Cerebellar nuclear complex (tissue), 1 donor: ENCODE measurements around the gene SORD.
"Not testable (repeated sequence)": the region's sequence is repeated elsewhere in the genome, so short reads cannot be mapped to it uniquely, and the experiment has no call there.

ENCODE experiments used
- DNase-seq, 2 experiments: peaks; one replicate each; lab custom pipeline; 2025; lab: John Stamatoyannopoulos, UW

Gene SORD

DNA sequence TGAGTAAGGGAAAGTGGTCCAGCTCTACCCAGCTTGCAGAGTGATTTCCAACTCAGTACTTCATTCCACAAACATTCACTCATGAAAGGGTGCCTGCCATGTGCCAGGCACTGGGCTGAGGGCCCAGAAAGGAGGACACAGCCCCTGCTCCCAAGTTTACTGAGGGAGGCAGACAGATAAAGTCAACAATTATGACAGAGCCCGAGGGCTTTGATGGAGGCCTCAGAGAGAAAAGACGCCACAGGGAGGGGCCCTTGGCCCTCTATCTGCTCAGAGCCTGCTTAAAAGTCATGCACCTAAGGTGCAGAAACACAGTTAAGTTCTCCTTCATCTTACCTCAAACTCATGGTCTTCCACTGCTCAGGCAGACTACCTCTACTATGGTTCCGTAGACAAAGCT is 1.7 kb downstream of the SORD start:
- not testable (repeated sequence) for DNase-seq

DNA sequence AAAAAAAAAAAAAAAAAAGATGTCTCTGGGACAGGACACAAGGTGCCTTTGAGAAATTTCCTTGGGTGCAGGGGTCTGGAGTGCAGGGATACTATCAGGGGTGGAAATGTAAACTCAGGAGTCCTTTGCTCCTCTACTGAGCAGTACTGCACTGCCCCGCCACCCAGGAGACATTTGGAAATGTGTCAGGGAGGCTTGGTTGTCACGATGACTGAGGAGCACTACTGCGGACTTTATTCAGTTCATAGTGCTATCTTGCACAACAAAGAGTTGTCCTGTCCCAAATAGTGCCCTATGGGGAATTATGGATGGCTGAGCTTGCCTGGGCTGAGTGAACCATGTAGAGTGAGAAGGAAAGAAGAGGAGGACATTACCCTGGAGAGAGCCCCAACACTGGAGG is 2.6 kb downstream of the SORD start:
- DNase-seq: not testable (repeated sequence)

DNA sequence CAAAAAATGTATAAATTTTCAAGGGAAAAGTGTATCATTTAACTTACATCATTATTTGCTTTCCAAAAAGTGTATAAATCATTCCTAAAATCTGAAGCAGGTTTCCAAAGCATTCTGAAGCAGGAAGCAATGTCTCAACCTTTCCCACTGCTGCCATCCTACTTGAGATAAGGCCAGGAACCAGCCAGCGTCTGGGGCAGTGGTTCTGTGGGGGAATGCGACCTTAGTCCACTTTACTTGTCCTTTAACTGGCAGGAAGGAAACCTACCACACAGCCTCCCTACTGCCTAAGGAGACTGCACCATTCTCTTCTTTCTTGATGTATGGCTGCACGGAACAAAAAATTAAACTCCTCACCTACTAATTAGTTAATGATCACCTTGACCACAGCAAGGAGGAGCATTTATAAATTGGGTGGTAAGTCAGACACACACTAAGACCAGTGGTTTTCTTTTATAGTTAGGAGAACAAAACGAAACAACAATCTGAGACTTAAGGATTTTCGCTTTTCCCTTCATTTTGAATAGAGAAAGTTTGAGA is 3.7 kb downstream of the SORD start:
- no peak for DNase-seq

DNA sequence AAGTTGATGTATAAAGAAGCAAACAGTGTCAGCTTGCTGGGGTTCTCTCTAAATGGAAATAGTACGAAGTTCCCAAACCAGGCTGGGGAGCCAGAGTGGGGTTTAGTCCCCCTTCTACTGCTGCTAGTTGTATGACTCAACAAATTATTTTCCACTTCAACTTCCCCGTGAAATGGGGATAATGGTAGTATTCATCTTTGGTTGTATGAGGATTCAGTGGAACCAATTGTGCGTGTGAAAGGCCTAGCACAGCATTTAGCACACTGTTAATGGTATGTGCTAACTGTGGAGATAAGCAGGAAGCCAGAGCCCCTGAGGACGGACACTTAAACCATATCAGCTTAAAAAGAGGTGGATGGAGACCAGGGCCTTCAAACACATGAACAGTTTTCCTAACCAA is 4.2 kb downstream of the SORD start:
- DNase-seq: no peak

DNA sequence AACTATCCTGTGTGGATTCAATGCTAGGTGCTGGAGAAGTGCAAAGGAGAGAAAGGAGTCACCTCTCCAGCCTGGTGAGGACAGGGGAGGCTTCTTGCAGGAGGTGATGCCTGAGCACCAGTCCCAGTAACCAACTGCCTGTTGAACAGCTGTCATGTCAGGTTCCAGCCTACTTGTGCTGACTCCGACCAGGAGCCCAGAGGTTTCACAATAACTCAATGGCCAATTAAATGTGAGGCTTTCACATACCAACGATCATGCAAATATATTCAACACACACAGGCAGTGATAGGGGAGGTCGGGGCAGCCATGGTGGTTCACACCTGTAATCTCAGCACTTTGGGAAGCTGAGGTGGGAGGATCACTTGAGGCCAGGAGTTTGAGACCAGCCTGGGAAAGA is 7.7 kb downstream of the SORD start:
- no peak for DNase-seq

DNA sequence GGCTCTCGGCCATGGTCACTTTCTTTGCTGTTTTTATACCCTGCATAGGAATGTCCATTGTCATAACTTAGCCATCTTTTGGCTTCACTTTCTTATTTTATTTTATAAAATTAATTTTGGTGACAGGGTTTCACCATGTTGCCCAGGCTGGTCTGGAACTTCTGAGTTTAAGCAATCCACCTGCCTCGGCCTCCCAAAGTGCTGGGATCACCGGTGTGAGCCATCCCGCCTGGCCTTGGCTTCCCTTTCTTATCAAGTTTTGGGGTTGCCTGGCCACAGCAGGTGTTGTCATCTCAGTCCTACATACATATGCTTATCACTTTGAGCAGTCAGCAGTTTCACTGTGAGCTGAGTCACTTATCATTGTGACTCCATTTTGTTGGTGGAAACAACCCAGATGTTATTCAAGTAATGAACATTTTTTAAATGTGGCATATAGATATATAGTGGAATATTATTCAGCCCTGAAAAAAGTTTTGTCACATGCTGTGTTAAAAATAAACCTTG is 8.6 kb downstream of the SORD start:
- DNase-seq: not testable (repeated sequence)

DNA sequence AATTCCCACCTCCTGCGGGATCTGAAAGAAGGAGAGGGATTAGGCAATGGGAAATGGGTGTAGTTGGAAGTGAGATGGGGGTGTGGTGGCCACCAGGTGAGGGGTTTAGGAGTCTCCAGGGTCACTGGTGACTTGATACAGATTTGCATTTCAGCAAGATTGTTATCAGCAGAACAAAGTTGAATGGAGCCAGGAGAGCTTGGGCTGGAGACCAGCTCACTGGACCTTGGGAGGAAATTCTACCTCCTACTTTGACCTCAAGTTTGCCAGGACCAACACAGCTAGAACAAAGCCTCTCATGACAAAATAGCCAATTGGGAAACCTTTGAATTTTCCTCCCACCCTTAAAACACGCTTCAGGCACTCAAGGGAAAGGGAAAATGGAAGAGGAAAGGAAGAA is 9.5 kb downstream of the SORD start:
- DNase-seq: not testable (repeated sequence)

DNA sequence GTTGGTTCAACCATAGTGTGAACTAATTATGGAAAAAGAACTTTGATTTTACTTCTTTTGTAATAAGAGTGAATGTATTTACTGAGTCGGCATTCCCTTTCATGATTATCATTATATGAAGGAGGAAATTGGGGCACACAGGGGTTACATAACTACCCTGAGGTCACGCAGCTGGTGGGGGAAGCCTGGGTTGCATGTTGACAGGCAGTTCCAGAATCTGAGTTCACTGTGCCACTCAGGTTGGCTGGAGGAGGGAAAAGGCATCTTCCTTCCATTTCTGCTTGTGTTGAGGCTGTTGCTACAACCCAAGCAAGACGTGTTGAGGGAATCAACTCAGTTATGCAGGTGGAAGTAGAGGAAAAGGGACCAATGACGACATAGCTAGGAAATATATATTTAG is 11.1 kb downstream of the SORD start:
- DNase-seq: not testable (repeated sequence)

DNA sequence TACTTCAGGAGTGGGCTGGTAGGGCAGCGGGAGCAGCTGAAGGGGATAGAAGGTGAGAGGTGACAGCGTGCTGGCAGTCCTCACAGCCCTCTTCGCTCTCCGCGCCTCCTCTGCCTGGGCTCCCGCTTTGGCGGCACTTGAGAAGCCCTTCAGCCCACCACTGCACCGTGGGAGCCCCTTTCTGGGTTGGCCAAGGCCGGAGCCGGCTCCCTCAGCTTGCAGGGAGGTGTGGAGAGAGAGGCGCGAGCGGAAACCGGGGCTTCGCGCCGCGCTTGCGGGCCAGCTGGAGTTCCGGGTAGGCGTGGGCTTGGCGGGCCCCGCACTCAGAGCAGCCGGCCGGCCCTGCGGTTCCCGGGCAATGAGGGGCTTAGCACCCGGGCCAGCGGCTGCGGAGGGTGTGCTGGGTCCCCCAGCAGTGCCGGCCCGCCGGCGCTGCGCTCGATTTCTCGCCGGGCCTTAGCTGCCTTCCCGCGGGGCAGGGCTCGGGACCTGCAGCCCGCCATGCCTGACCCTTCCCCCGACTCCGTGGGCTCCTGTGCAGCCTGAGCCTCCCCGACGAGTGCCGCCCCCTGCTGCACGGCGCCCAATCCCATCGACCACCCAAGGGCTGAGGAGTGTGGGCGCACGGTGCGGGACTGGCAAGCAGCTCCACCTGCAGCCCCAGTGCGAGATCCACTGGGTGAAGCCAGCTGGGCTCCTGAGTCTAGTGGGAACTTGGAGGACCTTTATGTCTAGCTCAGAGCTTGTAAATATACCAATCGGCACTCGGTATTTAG is 11.8 kb downstream of the SORD start:
- DNase-seq: not testable (repeated sequence)

DNA sequence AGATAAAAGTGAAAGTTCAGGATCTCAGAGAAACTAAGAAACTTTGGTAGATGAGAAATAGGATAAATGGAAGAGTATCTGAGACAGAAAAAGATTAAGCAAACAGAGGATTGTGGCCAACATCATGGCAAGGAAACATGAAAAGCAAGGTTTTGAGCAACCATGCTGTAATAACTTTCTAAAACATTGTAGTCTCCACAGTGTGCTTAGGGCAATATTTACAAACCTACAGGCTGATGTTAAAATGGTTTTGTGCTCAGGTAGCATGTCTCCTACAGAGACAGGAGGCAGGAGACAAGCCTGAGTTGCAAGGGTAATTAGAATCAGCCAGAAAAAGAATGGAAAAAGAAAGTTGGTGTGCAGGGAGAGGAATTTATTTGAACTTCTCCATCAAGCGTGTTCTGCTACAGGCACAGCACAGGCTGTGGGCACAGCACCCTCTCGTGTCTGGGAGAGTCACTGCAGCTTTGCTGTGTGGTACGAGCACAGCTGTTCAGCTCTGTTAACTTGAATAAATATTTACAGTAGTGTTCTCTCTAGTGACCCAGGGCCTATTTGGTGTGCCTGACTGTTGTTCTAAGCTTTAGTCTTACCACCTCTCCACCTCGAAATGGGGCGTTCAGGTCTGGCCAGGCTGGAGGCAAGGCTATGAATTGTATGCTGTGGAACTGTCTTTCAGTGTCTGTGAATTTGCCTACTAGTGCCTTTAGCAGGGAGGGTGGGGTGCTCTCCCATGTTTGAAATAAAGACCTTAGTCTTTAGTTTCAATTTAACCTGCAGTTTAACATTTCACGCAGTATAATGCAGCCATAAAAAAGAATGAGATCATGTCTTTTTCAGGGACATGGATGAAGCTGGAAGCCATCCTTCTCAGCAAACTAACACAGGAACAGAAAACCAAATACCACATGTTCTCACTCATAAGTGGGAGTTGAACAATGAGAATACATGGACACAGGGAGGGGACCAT is 14.1 kb downstream of the SORD start:
- not testable (repeated sequence) for DNase-seq

DNA sequence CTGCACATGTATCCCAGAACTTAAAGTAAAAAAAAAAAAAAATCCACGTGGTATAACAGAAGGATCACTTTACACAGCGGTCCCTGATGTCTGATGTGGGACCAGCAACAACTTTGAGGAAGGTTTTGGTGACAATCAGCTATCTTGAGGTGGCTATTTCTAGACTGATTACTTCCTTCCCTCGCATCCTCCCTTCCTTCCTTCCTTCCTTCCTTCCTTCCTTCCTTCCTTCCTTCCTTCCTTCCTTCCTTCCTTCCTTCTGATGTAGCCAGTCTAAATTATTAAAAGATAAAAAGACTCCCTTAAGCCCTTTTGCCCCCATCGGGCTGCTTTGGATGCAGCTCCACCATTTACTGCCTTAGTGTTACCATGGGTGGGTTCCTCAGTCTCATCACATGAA is 14.9 kb downstream of the SORD start:
- DNase-seq: no peak

DNA sequence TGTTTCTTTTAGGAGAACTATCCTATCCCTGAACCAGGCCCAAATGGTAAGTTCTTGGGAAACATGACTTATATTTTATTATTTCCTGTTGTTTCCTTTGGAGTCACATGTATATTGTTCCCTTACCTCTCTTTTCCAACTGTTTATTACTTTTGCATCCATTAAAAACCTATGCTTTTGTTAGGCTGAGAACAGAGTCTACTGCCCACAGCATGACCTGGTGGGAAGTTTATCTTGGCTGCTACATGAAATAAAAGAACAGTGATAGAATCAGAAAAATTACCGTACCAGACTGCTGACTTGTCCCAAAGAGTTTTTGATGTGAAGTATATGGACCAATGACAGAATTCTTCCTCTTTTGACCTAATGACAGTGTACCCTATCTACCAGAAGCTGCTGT is 17.4 kb downstream of the SORD start:
- DNase-seq: not testable (repeated sequence)

DNA sequence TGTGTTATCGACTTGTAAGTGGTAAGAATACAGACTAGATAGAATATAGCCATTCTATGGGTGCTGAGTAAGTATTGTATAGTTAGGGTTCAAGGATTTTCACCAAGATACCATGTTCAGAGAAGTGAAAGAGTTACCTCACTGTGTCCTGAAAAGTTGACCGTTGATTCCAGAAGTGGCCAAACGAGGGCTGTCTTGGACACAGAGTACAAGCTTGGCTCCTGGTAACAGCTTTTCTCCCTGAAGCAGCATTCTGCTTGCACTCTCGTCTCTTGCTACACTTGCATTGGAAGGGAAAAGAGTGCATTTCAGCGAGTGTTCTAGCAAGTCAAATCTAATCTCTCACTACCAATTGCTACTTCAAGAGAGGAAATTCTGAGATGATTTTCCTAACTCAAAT is 18.5 kb downstream of the SORD start:
- not testable (repeated sequence) for DNase-seq

DNA sequence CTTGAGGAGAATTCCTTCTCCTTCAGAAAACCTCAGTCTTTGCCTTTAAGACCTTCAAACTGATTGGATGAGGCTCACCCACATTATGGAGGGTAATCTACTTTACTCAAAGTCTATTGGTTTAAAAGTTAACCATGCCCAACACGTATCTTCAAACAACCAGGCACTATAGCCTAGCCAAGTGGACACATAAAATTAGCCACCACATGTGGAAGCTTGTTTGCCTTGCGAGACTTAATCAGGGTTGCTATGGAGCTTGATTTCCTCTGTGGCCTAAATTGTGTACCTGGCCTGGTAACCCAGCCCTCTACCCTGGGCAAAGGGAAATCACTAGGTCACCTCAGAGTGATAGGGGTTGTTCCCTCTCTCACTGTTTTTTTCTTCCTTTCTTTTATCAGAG is 19.9 kb downstream of the SORD start:
- DNase-seq: not testable (repeated sequence)

DNA sequence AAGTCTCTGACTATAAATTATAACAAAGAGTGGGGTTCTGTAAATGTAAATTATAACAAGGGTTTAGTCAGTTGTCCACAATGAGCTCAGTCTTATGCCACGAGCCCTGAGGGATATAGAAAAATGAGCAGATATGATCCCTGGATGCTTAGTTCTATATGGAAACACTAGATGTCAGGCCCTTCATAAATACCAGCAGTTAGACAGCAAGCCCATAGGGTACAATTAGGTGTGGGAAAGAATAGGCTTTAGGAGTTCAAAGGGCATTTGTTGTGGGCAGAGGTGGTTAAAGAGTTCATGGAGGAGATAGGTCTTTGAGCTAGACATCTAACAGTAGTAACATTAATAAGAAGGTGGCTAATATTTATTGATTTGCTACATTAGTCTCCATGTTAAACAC is 21.3 kb downstream of the SORD start:
- not testable (repeated sequence) for DNase-seq

DNA sequence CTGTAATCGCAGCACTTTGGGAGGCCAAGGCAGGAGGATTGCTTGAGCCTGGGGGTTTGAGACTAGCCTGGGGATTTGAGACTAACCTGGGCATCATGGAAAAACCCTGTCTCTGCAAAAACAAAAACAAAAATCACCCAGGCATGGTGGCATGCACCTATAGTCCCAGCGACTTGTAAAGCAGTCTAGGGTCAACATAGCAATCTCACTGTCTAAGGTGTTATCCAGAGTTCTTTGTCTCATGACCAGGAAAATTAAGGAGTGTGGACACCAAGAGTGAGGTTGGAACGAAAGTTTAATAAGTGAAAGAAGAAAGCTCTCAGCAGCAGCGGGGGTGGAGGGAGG is 25.4 kb downstream of the SORD start:
- DNase-seq: not testable (repeated sequence)

DNA sequence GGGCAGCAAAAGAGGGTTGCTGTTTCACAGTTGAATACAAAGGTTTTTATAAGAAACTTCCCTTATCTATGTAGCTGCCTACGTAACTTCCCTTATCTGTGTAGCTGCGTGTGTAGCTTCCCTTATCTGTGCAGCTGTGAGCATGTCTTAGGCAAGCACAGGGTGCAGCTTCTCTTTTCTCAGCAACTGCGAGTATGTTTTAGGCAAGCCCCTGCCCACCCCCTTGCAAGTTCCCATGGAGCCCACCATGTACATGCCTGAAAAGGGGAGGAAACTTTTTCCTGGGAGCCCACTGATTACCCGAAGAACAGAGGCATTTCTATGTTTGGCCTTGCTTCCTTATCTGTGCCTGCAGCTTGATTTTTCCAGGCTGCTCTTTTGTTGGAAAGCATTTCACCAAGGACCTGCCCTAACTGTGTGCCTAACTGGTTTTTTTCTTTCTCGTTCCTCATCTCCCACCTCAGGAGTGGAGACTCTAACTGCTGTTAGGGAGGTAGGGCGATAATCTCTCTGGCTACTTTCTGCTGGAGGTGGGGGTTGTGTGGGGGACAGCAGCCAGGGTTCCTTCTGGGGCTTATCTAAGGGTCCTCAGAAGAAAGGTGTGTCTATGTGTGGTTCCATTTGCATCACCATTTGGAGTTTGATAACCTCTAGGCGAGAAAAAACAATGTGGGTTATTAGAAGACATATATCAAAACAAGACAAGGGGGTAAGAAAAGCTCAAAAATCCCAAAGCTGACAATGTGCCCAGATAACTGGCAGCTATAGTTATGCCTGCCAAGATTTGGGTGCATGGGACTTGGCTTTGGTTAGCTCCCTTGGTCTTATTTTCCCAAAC is 26.0 kb downstream of the SORD start:
- DNase-seq: no peak

DNA sequence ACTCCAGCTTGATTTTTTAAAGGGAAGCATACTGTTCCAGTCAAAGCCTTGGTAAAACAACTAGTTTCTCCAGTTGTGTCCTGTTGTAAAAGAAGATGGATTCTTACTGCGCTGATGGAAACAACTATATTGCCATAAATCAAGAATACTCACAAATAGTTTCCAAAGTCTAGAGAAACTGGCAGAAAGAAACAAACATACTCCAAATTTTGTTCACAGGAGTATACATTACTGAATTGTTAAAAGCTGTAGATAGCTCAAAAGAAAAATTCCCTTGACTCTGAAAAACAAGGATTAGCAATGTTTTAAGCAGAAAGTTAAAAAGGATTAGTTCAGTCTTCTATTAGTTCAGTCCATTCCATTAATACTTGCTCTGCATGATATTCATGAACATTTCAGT is 27.6 kb downstream of the SORD start:
- DNase-seq: no peak

DNA sequence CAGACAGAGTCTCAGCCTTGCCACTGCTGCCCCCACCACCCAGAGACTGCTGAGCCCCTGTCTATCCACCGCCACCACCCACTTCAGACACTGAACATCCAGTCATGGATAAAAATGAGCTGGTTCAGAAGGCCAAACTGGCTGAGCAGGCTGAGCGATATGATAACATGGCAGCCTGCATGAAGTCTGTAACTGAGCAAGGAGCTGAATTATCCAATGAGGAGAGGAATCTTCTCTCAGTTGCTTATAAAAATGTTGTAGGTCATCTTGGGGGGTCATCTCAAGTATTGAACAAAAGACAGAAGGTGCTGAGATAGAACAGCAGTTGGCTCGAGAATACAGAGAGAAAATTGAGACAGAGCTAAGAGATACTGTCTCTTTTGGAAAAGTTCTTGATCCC is 29.7 kb downstream of the SORD start:
- DNase-seq: not testable (repeated sequence)

DNA sequence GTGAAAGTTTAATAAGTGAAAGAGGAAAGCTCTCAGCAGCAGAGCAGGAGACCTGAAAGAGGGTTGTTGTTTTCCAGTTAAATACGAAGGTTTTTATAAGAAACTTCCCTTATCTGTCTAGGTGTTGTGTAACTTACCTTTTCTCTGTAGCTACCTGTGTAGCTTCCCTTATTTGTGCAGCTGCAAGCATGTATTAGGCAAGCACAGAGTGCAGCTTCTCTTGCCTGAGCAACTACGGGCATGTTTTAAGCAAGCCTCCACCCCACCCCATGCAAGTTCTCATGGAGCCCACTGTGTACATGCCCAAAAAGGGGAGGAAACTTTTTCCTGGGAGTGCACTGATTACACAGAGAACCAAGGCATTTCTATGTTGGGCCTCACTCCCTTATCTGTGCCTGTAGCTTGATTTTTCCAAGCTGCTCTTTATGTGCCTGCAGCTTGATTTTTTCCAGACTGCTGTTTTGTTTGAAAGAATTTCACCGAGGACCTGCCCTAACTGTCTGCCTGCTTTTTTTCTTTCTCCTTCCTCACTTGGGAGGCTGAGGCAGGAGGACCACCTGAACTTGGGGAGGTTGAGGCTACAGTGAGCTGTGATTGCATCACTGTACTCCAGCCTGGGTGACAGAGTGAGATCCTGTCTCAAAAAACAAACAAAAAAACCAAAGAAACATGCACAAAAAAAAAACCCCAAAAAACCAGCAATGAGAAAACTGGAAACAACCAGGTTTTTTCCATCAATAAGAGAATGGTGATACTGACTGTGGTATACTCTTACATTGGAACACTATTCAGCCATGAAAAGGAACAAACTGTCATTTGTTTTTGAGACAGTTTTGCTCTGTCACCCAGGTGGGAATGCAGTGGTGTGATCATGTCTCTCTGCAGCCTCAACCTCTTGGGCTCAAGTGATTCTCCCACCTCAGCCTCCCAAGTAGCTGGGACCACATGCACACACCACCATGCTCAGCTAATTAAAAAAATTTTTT is 36.0 kb downstream of the SORD start:
- DNase-seq: not testable (repeated sequence)
